ENCODE results near the gene UBE2D1. TPM values are rescaled to one million over a fixed set of nuclear protein-coding genes. Genes with fewer than 3 reads are reported as not detected.
"Not testable (repeated sequence)": the region's sequence is repeated elsewhere in the genome, so short reads cannot be mapped to it uniquely, and the experiment has no call there.

The UBE2D1 gene
- total and polyA plus RNA-seq, 7 donors: 23.8 to 120 (median 52.0) TPM

DNA sequence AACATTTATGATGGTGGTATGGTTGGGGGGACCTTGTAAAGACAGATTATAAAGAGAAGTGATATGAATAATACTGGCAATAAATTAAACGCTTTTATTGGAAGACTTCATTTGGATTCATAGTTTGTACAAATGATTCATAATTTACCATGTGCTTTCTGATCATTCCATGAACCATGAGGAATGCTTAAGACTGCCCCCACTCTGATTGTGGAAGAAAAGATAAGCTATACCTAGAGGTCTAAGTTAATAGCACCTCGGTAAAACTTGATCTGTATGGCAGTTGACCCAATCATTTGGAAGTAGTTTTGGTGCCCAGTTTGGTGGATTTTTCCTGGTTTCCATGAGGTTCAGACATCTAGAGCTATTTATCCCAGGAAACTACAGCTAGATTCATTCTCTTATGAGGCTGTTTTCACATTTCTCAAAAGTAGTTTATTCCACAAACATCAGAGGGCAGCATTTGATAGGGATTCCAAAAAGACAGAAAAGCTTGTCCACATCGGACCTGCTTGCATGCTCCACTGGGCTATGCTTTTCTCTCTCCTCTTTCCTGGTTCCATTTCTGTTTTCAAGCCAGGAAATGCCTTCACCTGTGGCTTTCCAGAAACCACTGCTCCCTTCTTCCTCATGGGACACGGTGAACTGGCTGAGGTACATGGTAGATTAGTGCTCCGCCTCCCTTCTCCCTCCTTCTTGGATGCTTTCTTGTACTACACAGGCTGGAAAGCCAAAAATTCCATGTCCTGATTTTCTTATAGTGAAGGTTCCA is 79.7 kb downstream of the UBE2D1 start:
- Histone ChIP-seq H3K27me3 (ENCODE audit: insufficient read depth in 3 of 3, low read length in 2 of 3) (no peaks in the 10 kb centered on the region), H3K4me1 (no peaks in the 10 kb centered on the region), H3K27ac (no peak overlapping the region), H3K4me3 (no peak overlapping the region), H3K9me3 (no peaks in the 10 kb centered on the region), H3K36me3 (ENCODE audit: insufficient read depth in 1 of 2, low read depth in 1 of 2) (no peaks in the 10 kb centered on the region)
- TF ChIP-seq, protein P1, sequence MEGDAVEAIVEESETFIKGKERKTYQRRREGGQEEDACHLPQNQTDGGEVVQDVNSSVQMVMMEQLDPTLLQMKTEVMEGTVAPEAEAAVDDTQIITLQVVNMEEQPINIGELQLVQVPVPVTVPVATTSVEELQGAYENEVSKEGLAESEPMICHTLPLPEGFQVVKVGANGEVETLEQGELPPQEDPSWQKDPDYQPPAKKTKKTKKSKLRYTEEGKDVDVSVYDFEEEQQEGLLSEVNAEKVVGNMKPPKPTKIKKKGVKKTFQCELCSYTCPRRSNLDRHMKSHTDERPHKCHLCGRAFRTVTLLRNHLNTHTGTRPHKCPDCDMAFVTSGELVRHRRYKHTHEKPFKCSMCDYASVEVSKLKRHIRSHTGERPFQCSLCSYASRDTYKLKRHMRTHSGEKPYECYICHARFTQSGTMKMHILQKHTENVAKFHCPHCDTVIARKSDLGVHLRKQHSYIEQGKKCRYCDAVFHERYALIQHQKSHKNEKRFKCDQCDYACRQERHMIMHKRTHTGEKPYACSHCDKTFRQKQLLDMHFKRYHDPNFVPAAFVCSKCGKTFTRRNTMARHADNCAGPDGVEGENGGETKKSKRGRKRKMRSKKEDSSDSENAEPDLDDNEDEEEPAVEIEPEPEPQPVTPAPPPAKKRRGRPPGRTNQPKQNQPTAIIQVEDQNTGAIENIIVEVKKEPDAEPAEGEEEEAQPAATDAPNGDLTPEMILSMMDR (IDR thresholded peaks at IDR 0.05): peak; percentile 32
- DNase-seq (no peak), ATAC-seq (peak; percentile 57 to 76 (median 61))
- intact Hi-C loops (cut with DNase I): loop anchor here in 1 of 2 donors (10.0 kb wide), 3 partner anchors 100 to 230 kb away; partner anchors contain the start of gene BICC1
- WGBS, 3 donors: 39 to 57% (median 39%) methylated on average over 5 of the region's 5 CpGs

DNA sequence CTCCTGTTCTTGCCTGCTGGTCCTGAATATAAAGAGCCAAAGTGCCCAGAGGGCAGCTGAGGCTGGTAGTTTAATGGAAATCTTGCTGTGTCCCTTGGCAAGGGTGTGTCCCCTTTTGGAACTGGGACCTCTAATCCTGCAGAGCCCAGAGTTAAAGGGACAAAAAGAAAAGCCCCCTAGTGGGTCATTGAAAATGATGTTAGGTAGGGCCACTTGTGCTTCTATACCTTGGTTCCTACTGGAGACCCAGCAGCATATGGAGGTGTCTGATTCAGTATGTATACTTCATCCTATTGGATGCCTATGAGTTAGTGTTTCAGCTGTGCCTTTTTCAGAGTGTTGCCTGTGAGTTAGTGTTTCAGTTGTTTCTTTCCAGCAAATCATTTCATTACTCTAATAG is 81.0 kb downstream of the UBE2D1 start:
- H3K36me3 ChIP-seq (ENCODE audit: insufficient read depth in 1 of 2, low read depth in 1 of 2): no peaks in the 10 kb centered on the region
- ATAC-seq (no peak), DNase-seq (no peak)
- no peak overlapping the region for H3K4me3 ChIP-seq
- no peaks in the 10 kb centered on the region for H3K4me1 ChIP-seq
- no peaks in the 10 kb centered on the region for H3K9me3 ChIP-seq
- no peak overlapping the region for H3K27ac ChIP-seq
- intact Hi-C loops (cut with DNase I): loop anchor here in 1 of 2 donors (10.0 kb wide), 3 partner anchors 99 to 229 kb away; partner anchors contain the start of gene BICC1
- H3K27me3 ChIP-seq (ENCODE audit: insufficient read depth in 3 of 3, low read length in 2 of 3): no peaks in the 10 kb centered on the region
- TF ChIP-seq, protein P1 (IDR thresholded peaks at IDR 0.05): no peak

DNA sequence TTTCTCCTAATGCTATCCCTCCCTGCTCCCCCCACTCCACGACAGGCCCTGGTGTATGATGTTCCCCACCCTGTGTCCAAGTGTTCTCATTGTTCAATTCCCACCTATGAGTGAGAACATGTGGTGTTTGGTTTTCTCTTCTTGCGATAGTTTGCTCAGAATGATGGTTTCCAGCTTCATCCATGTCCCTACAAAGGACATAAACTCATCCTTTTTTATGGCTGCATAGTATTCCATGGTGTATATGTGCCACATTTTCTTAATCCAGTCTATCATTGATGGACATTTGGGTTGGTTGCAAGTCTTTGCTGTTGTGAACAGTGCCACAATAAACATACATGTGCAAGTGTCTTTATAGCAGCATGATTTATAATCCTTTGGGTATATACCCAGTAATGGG is 83.1 kb downstream of the UBE2D1 start:
- 86 to 95% (median 89%) methylated on average over 2 of the region's 2 CpGs for WGBS, 3 donors
- H3K4me1 ChIP-seq; H3K9me3 ChIP-seq; H3K4me3 ChIP-seq; H3K27ac ChIP-seq; DNase-seq; H3K27me3 ChIP-seq (ENCODE audit: insufficient read depth in 3 of 3, low read length in 2 of 3); ATAC-seq; H3K36me3 ChIP-seq (ENCODE audit: insufficient read depth in 1 of 2, low read depth in 1 of 2): not testable (repeated sequence)
- intact Hi-C loops (cut with DNase I): loop anchor here in 1 of 2 donors (10.0 kb wide), 3 partner anchors 97 to 227 kb away; partner anchors contain the start of gene BICC1

Other genes with a start within 250 kb of the UBE2D1 start
- gene IPMK, start 67.1 kb upstream of the UBE2D1 start, total RNA-seq: 10 to 100 TPM in 1 of 4 donors, 1 to 10 TPM in 3; 3.7 to 10.8 (median 4.4) TPM
- gene IPMK, start 67.1 kb upstream of the UBE2D1 start, polyA plus RNA-seq: 1 to 10 TPM; 2.3 to 5.6 (median 2.6) TPM
- 100 to 1,000 TPM in 3 of 4 donors, 10 to 100 TPM in 1; 64.5 to 134 (median 112) TPM for gene CISD1, start 65.8 kb upstream of the UBE2D1 start, total RNA-seq
- gene CISD1, start 65.8 kb upstream of the UBE2D1 start, polyA plus RNA-seq: 10 to 100 TPM; 87.7 to 95.3 (median 89.1) TPM
- 10 to 100 TPM; 22.7 to 36.0 (median 30.2) TPM for gene TFAM, start 50.4 kb downstream of the UBE2D1 start, total RNA-seq
- gene TFAM, start 50.4 kb downstream of the UBE2D1 start, polyA plus RNA-seq: 10 to 100 TPM; 10.0 to 24.4 (median 18.7) TPM
- gene BICC1, start 177.9 kb downstream of the UBE2D1 start, total RNA-seq: 10 to 100 TPM in 1 of 4 donors, 1 to 10 TPM in 3; 6.3 to 13.2 (median 7.5) TPM
- gene BICC1, start 177.9 kb downstream of the UBE2D1 start, polyA plus RNA-seq: 1 to 10 TPM; 4.7 to 7.6 (median 4.8) TPM